Activated naive CD4-positive, alpha-beta T cell treated with anti-CD3 and anti-CD28 coated beads, Interleukin-2, amount 10 ng/mL, durations not matched to agents 7 days and 5 days (primary cell): ENCODE measurements around the gene ZBTB9.

Experiments
- CTCF ChIA-PET: fragments of 350-600 bp; sonication (Branson Sonifier 250); formaldehyde crosslinking; loops from one replicate; lab custom pipeline; 2021; ENCODE audit warnings: antibody characterized with exemption; lab: Charles Lee
- DNase-seq: peaks from one replicate; pipeline ENCODE4 v3.0.0-alpha.2; 2020
- H3K27ac Mint-ChIP-seq: one replicate; pipeline ENCODE4 v1.8.0; 2021; ENCODE audit warnings: mild to moderate bottlenecking, moderate library complexity, mixed read lengths
- H3K27me3 Mint-ChIP-seq: one replicate; pipeline ENCODE4 v1.8.0; 2021; ENCODE audit warnings: mild to moderate bottlenecking, mixed read lengths
- H3K36me3 Mint-ChIP-seq: one replicate; pipeline ENCODE4 v1.8.0; 2021; ENCODE audit warnings: mixed read lengths
- H3K4me1 Mint-ChIP-seq: one replicate; pipeline ENCODE4 v1.8.0; 2021; ENCODE audit warnings: mixed read lengths
- H3K4me3 Mint-ChIP-seq: one replicate; pipeline ENCODE4 v1.8.0; 2021; ENCODE audit warnings: mild to moderate bottlenecking, moderate library complexity, mixed read lengths
- H3K9me3 Mint-ChIP-seq: one replicate; pipeline ENCODE4 v1.8.0; 2021; ENCODE audit warnings: mixed read lengths

ZBTB9 gene

DNA sequence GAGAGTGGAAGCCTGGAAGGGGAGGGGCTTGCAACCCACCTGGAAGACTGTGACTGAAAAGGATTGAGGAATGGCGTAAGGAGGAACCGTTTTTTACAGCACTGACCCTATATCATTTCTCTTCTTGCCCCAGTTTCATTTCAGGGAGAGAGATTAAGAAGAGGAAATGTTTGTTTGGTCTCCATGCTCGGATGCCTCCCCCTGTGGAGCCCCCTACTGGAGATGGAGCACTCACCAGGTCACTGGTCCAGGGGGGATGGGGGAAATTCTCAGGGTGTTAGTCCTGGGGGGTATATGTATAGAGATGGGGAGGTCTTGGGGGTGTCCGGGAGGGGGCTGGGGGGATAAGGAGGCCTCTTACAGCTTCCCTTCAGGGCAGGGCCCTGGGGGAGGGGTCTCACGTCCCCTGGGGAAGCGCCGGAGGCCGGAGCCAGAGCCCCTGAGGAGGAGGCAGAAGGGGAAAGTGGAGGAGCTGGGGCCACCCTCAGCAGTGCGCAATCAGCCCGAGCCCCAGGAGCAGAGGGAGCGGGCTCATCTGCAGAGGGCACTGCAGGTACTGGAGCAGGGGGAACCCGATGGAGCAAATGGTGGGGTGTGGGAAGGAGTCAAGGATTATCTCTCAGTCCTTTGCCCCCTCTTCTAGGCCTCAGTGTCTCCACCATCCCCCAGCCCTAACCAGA lies 39.6 kb upstream of the ZBTB9 start:
- Mint-ChIP-seq H3K4me3 (peak overlapping the region; percentile 35), H3K36me3 (peaks cover 48% of the 10 kb centered on the region)

DNA sequence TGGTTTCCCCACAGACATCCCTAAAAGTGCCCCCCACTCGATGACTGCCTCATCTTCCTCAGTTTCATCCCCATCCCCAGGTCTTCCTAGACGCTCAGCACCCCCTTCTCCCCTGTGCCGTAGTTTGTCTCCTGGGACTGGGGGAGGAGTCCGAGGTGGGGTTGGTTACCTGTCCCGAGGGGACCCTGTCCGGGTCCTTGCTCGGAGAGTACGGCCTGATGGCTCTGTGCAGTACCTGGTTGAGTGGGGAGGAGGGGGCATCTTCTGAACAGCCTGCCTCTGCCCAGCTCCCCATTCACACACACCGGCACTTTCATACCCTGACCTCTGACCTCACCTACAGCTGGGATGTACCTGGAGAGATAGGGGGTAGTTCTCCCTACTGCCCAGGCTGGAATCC lies 38.5 kb upstream of the ZBTB9 start:
- peaks cover 4% of the 10 kb centered on the region for H3K27me3 Mint-ChIP-seq
- CTCF ChIA-PET: interaction anchor here (1.5 kb wide), 1 partner anchor 77 kb away, joined by 3 read pairs; no protein-coding TSS in a partner anchor
- no peak for DNase-seq
- H3K9me3 Mint-ChIP-seq: no peaks in the 10 kb centered on the region
- peaks cover 45% of the 10 kb centered on the region for H3K36me3 Mint-ChIP-seq
- H3K4me1 Mint-ChIP-seq: peaks cover 76% of the 10 kb centered on the region
- no peak overlapping the region for H3K27ac Mint-ChIP-seq
- H3K4me3 Mint-ChIP-seq: peak overlapping the region; percentile 25

More for the DNA sequence above, 39.6 kb upstream of the ZBTB9 start:
- peak; percentile 42 for DNase-seq
- CTCF ChIA-PET: no interaction called here
- Mint-ChIP-seq H3K27ac (no peak overlapping the region), H3K4me1 (peaks cover 76% of the 10 kb centered on the region), H3K9me3 (no peaks in the 10 kb centered on the region), H3K27me3 (peaks cover 4% of the 10 kb centered on the region)

DNA sequence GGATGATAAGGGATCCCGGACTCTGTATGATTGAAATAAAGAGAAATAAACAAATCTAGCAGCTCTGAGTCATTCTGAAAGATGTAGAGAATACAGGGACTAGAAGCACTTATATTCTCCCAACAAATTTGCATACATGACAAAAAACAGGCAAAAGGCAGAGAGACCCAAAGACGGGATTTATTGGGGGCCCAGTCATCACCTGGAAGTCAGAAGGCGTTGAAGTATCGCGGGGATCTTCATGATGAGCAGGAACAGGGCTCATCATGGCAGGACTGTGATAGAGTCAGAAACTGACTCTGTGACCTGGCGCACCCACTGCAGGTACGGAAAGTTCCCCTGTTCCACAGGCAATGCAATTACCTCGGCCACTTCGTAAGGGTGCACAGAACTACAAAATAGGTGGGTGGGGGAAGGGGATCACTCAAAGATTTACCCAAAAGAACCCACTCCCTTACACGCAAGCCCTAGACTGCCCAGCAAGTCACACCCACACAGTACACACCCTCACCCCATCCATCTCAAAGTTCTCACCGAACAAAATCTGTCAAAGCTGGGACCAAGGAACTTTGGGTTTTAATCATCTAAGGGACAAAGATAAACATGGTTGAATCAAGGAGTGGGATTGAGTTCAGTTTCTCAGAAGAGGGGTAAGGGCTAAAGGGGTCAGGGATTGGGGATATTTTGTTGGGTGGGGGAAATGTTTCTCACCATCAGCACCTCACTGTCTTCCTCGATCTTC lies 37.8 kb upstream of the ZBTB9 start:
- Mint-ChIP-seq H3K4me3 (peak overlapping the region; percentile 92), H3K4me1 (peaks cover 78% of the 10 kb centered on the region), H3K9me3 (no peaks in the 10 kb centered on the region), H3K36me3 (peaks cover 43% of the 10 kb centered on the region), H3K27me3 (peaks cover 4% of the 10 kb centered on the region), H3K27ac (peak overlapping the region; percentile 97)
- no peak for DNase-seq
- CTCF ChIA-PET: interaction anchor here (1.1 to 1.5 kb wide), 2 partner anchors 14 to 76 kb away, joined by 3 read pairs; no protein-coding TSS in a partner anchor

DNA sequence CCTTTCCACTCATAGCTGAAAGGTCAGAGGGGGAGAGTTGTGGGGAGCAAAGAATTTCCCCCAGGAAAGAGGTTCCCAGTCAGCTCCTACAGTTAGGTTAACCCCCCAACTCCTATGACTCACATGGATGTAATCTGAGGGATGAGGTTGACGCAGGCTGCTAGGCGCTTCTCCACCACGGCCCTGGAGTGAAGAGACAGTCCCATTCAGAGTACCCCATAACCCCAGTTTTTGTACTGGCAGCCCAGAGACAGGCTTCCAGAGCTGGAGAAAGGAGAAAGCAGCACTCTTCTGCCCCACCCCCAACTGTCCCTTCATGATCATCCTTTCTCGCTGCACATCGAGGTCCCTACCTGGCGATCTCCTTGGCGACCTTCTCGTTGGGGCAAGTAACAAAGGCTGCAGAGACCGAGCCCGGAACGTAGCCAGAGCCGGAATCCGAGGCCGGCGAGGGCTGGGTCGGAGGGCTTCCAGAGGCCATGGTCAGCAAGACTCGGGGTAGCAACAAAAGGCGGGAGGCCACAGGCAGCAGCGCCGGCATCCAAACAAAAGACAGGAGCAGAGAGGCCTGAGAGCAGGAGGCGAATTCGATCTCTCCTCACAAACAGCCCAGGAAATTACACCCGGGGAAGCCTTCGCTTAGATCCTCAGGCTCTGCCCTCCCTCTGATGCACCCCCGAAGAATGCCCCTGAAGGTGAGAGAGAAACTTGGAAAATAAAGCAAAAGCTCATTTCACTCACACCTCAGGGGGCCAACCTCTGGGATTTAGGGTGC lies 37.1 kb upstream of the ZBTB9 start:
- CTCF ChIA-PET: interaction anchor here (1.1 kb wide), 2 partner anchors 15 to 146 kb away, joined by 3 to 4 read pairs; partner anchors contain the start of genes RPS18 and VPS52
- peaks cover 78% of the 10 kb centered on the region for H3K4me1 Mint-ChIP-seq
- peak; percentile 31 for DNase-seq

DNA sequence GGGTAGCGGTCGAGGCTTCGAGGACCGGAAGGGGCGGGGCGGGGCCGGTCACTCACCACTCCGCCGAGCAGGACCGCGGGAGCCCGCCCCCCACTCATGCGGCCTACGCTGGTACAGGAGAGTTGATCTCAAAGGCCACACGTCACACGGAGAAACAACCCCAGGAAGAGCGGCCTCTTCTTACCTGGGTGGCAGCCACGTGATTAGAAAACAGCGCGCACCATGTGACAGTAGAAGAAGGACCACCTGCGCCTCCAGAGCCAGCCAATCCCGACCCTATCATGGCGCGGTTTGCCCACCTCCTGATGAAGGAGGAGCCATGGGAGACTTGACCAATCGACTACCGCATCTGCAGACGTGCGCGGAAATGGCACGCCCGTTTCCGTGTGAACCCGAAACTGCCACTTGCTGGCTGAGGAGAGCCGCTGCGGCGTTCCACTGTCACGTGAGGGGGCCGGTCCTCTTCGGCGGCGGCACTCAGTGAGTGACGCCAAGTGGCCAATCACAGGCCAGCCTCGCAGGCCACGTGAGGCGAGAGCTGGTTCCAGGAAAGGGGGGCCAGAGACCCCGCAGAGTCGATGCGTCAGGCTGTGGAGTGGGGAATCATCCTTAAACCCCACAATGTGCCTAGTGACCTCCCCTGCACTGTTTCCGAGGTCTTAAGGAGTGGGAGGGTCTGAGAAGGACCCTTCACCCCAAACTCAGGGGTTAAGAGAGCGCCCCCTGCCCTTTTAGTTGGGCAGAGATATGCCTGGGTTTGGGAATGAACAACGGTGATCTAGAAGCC lies 36.3 kb upstream of the ZBTB9 start, which contains the start of gene CUTA:
Gene CUTA (minus strand): TSS at position 205 of the 787 bp plus-strand sequence. CDS start 107 bp downstream, at position 98.
- peaks cover 40% of the 10 kb centered on the region for H3K36me3 Mint-ChIP-seq
- peak; percentile 100 for DNase-seq
- CTCF ChIA-PET: interaction anchor here (0.6 to 1.7 kb wide), 11 partner anchors 9 to 168 kb away, joined by 3 to 6 read pairs (median 4); partner anchors contain the start of genes BAK1, RPS18 and VPS52
- peak within 1 kb of the TSS; percentile 97 for H3K27ac Mint-ChIP-seq
- H3K4me3 Mint-ChIP-seq: peak within 1 kb of the TSS; percentile 92
- peaks cover 71% of the 10 kb centered on the region for H3K4me1 Mint-ChIP-seq
- H3K9me3 Mint-ChIP-seq: no peaks in the 10 kb centered on the region
- H3K27me3 Mint-ChIP-seq: peaks cover 14% of the 10 kb centered on the region

More for the DNA sequence above, 37.1 kb upstream of the ZBTB9 start:
- H3K27ac Mint-ChIP-seq: peak overlapping the region; percentile 97
- peak overlapping the region; percentile 92 for H3K4me3 Mint-ChIP-seq
- peaks cover 41% of the 10 kb centered on the region for H3K36me3 Mint-ChIP-seq
- no peaks in the 10 kb centered on the region for H3K9me3 Mint-ChIP-seq
- H3K27me3 Mint-ChIP-seq: peaks cover 6% of the 10 kb centered on the region

DNA sequence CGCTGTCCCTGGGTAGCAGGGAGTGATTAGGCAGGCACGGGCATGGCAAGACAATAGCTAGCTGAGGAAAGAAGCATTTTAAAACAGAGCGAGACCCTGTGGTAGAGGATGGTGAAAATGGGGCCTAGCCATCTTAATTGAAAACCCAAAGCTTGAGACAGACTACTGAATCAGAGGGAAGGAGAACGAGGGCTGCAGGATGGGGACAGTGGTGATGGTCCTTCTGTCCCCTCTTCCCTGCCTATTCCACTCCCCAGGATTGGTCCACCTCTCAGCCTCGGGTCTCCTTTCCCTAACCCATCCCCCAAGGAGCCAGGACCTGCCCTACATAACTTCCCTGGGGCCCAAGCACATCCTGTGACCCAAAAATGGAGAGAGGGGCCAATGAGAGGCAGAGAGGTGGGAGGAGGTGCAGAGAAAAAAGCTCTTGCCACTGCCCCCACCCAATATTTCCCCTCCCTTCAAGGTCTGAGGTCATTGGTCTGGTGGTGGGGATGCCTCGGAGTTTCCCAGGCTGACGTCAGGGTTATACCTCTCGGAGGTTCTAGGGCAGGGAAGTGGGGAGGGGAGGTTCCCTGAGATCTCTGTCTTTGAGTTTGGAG lies 35.6 kb upstream of the ZBTB9 start:
- peak overlapping the region; percentile 97 for H3K27ac Mint-ChIP-seq
- CTCF ChIA-PET: interaction anchor here (0.6 to 1.7 kb wide), 11 partner anchors 10 to 169 kb away, joined by 3 to 6 read pairs (median 4); partner anchors contain the start of genes BAK1, RPS18 and VPS52
- peak; percentile 49 for DNase-seq
- H3K27me3 Mint-ChIP-seq: peaks cover 19% of the 10 kb centered on the region
- H3K9me3 Mint-ChIP-seq: no peaks in the 10 kb centered on the region
- peaks cover 37% of the 10 kb centered on the region for H3K36me3 Mint-ChIP-seq
- peak overlapping the region; percentile 92 for H3K4me3 Mint-ChIP-seq
- H3K4me1 Mint-ChIP-seq: peaks cover 68% of the 10 kb centered on the region

DNA sequence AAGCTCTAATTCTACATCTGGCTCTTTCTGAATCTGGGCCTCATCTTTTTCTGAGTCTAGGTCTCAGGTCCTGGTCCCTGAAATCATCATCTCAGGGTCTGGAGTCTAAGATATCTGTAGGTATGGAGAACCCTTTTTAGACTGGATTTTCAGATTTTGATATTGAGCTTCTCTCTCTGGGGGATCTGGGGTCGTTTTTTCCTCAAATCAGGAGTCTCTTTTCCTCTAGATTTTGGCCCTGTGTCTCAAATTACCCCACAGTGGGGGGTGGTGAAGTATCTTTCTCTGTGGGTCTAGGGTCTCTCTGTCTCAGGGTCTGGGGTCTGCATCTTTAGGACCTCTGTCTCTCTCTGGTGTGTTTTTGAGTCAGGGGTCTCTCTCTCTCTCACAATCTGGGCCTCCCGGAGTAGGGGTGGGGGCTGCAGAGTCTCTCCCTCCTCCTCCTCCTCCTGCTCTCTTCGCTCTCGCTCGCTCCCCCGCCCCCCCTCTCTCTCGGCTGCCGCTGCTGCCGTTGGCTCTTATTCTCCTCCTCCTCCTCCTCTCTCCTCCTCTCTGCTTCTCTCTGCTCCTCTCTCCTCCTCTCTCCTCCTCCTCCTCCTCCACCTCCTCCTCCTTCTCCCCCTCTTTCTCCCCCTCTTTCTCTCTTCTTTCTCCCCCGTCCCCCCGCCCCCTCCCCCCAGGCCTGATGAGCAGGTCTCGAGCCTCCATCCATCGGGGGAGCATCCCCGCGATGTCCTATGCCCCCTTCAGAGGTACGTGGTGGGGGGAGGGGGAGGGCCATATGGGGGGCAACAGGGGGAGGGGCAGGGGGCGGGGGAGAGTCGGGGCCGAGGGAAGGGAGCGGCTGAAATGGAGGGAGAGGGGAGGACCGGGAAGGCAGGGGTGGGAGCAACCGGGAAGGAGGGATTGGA lies 34.5 kb upstream of the ZBTB9 start, which contains the start of gene SYNGAP1:
Gene SYNGAP1 (plus strand): TSS at position 486 of the 911 bp plus-strand sequence. CDS start 200 bp downstream, at position 686.
- CTCF ChIA-PET: interaction anchor here (0.6 to 1.7 kb wide), 4 partner anchors 11 to 159 kb away, joined by 3 to 6 read pairs (median 5); partner anchors contain the start of gene BAK1
- H3K4me1 Mint-ChIP-seq: peaks cover 69% of the 10 kb centered on the region
- H3K4me3 Mint-ChIP-seq: peak within 1 kb of the TSS; percentile 92
- no peaks in the 10 kb centered on the region for H3K9me3 Mint-ChIP-seq
- H3K27ac Mint-ChIP-seq: peak within 1 kb of the TSS; percentile 97
- peaks cover 30% of the 10 kb centered on the region for H3K36me3 Mint-ChIP-seq
- peak; percentile 68 for DNase-seq
- H3K27me3 Mint-ChIP-seq: peaks cover 21% of the 10 kb centered on the region

DNA sequence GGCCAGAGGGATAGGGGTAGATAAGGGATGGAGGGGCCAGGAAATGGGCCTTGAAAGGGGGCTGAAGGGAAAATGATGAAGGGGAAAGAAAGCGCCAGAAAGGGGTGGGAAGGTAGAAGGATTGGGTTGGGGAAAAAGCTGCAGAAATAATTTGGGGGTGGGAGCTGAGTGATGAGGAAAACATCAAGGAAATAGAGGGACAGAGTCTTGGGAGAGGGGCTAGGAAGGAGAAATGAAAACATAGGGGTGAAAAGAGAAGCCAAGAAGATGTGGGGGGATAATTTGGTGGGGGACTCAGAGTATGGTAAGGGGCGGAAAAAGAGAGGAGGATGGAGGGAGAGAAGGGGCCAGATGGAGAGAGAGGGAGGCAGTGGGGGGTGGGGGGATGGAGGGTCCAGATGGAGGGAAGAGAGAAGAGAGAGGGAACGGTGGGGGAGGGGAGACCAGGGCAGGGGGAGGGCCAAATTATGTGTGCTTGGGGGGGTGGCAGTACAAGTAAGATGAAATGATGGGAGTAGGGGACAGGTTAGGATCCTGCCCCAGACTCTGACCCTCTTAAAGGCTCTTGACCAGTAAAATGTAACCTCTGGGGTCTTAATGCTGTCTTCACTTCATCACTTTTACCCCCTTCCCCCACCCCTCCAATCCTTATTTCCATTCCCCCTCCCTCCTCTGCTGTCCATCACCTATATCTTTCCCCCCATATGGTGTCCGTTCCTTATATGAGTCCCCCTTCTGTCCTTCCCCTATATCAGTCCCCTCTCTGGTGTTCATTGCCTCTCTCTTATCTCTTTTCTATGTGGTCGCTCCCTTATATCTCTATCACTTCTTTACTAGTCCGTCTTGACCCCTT lies 33.7 kb upstream of the ZBTB9 start:
- H3K9me3 Mint-ChIP-seq: no peaks in the 10 kb centered on the region

DNA sequence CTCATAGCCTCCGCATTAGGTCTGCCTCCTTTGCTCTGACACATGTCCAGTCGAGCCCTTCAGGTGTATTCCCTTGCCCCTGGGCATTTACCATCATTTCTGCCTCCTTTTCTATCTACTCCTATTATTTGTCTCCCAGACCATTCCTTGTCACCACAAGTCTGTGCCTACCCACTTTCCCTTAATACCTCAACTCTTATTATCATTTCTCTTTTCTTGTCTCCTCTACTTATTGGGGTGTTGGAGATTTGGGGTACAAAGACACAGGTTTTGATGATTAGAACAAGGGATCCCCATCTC lies 33.1 kb upstream of the ZBTB9 start:
- DNase-seq: no peak
- H3K36me3 Mint-ChIP-seq: peaks cover 18% of the 10 kb centered on the region
- H3K4me3 Mint-ChIP-seq: peak overlapping the region; percentile 16
- no peaks in the 10 kb centered on the region for H3K9me3 Mint-ChIP-seq
- peaks cover 21% of the 10 kb centered on the region for H3K27me3 Mint-ChIP-seq
- peaks cover 70% of the 10 kb centered on the region for H3K4me1 Mint-ChIP-seq
- CTCF ChIA-PET: no interaction called here
- no peak overlapping the region for H3K27ac Mint-ChIP-seq

More for the DNA sequence above, 33.7 kb upstream of the ZBTB9 start:
- Mint-ChIP-seq H3K27ac (no peak overlapping the region), H3K36me3 (peaks cover 22% of the 10 kb centered on the region), H3K4me1 (peaks cover 72% of the 10 kb centered on the region), H3K4me3 (peak overlapping the region; percentile 49), H3K27me3 (peaks cover 21% of the 10 kb centered on the region)
- CTCF ChIA-PET: no interaction called here
- DNase-seq: no peak

DNA sequence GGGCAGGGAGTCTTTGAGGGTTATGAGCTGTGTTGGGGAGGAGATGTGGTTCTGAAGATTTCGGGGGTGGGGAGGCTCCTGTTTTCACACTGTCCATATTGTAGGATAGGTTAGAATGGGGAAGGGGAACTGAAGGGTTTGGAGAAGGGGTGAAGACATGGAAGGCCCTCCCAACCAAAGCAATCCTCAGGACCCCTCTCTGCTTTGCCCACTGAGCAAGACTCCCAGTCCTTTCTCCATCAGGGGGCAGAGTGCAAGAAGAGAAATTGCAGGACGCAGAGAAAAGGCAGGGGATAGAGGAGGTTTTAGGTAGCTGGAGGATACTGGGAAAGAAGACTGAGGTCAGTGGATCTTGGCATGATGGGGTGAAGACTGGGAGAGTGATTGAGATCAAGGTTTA lies 30.6 kb upstream of the ZBTB9 start:
- CTCF ChIA-PET: no interaction called here
- Mint-ChIP-seq H3K4me1 (peaks cover 70% of the 10 kb centered on the region), H3K36me3 (peaks cover 8% of the 10 kb centered on the region), H3K4me3 (peak overlapping the region; percentile 93), H3K27me3 (peaks cover 17% of the 10 kb centered on the region), H3K9me3 (no peaks in the 10 kb centered on the region), H3K27ac (no peak overlapping the region)
- DNase-seq: no peak
